ENCODE results near the gene ECT2.

DNA sequence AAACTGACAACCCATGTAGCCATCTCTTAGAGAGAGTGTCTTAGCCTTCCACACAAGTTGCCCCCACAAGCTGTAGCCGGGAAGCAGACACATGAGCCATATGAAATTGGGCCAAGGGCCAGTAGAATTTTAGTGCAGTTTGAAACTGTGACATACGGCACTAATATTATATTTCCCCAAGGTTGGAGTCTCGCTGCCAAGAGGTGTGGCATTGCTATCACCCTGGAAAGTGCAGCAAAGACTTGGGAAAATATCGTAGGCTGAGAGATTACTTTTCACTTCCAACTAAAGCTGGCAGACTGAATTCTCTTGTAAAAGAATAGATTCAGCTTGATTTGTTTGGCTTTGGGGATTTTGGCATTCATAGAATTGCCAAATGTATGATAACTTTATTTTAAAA, 89.2 kb downstream of the ECT2 start:
- TF ChIP-seq, protein P1, sequence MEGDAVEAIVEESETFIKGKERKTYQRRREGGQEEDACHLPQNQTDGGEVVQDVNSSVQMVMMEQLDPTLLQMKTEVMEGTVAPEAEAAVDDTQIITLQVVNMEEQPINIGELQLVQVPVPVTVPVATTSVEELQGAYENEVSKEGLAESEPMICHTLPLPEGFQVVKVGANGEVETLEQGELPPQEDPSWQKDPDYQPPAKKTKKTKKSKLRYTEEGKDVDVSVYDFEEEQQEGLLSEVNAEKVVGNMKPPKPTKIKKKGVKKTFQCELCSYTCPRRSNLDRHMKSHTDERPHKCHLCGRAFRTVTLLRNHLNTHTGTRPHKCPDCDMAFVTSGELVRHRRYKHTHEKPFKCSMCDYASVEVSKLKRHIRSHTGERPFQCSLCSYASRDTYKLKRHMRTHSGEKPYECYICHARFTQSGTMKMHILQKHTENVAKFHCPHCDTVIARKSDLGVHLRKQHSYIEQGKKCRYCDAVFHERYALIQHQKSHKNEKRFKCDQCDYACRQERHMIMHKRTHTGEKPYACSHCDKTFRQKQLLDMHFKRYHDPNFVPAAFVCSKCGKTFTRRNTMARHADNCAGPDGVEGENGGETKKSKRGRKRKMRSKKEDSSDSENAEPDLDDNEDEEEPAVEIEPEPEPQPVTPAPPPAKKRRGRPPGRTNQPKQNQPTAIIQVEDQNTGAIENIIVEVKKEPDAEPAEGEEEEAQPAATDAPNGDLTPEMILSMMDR (IDR thresholded peaks at IDR 0.05): no peak
- TF ChIP-seq EP300 (IDR thresholded peaks at IDR 0.05): no peak
